Astrocyte (in vitro differentiated cells and primary cell): ENCODE results near the gene OPTN.

Experiments
- EZH2 ChIP-seq: IDR thresholded peaks from 2 replicates; pipeline ENCODE4 v1.6.1; 2012; ENCODE audit warnings: mild to moderate bottlenecking, low read length, inconsistent platforms; ENCODE audit not compliant: insufficient read depth
- TF ChIP-seq, protein P1 (sequence below): IDR thresholded peaks from 2 replicates; pipeline ENCODE4 v1.5.1; 2011; ENCODE audit warnings: low read depth, mild to moderate bottlenecking, inconsistent platforms, low read length, moderate library complexity; ENCODE audit not compliant: insufficient read depth

DNA sequence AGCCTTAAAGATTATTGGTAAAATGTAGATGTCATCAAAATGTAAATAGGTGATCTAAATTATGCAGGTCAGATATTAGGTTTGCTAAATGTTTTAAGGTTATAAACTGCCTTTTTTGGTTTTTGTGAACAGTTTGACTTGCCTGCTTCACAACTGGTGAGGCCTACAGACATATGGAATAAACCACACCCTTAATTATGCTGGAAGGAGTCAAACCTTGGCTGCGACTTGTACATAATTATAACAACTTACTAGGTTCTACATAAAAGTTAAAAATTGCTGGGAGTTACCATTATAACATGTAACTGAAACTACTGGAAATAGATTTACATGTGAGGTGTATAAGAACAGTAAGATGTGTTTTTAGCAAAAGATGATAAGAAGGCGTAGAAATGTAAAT lies 31.5 kb upstream of the OPTN start:
- TF ChIP-seq, protein P1, sequence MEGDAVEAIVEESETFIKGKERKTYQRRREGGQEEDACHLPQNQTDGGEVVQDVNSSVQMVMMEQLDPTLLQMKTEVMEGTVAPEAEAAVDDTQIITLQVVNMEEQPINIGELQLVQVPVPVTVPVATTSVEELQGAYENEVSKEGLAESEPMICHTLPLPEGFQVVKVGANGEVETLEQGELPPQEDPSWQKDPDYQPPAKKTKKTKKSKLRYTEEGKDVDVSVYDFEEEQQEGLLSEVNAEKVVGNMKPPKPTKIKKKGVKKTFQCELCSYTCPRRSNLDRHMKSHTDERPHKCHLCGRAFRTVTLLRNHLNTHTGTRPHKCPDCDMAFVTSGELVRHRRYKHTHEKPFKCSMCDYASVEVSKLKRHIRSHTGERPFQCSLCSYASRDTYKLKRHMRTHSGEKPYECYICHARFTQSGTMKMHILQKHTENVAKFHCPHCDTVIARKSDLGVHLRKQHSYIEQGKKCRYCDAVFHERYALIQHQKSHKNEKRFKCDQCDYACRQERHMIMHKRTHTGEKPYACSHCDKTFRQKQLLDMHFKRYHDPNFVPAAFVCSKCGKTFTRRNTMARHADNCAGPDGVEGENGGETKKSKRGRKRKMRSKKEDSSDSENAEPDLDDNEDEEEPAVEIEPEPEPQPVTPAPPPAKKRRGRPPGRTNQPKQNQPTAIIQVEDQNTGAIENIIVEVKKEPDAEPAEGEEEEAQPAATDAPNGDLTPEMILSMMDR = no peak
- no peak for TF ChIP-seq EZH2
